ENCODE results near the gene SWSAP1.

DNA sequence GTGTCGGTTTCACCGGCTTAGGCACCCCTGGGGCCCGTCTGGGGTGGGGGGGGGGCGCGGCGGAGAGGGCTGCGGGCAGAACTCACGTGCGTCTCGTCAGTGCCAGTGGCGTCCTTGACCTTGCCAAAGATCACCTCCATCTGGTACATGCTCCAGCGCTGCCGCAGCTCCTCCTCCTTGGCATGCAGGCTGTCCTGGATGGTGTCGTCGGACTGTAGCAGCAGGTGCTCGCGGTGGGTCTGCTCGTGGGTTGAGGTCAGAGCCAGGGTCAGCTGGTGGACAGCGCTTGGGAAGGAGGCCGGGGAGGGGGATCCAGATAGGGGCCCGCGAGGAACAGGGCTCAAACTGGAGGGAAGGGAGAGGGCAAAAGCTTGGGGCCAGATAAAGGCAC is 49.3 kb downstream of the SWSAP1 start:
- TF ChIP-seq CTCF (IDR thresholded peaks at IDR 0.05) (no peak), POLR2A (IDR thresholded peaks at IDR 0.05) (no peak)
